GM13976 (cell line): ENCODE data around the gene RRP1B.

Experiments used
- DNase-seq: peaks from one replicate; pipeline ENCODE4 v3.0.0; 2012; ENCODE audit warnings: low spot score
- in situ Hi-C: fragments of 300-500 bp; cut with MboI; formaldehyde crosslinking; loops from one replicate; pipeline ENCODE4 v1.12.0; 2022; ENCODE audit warnings: low sequenced_read_pairs, mixed read lengths, inconsistent platforms; ENCODE audit not compliant: unreplicated experiment
- TF ChIP-seq, protein P1 (sequence below): IDR thresholded peaks from 2 replicates; pipeline ENCODE4 v1.5.1; 2012; ENCODE audit warnings: borderline replicate concordance, mild to moderate bottlenecking; ENCODE audit not compliant: insufficient read depth; ENCODE audit errors: extremely low read depth, missing control alignments, control extremely low read depth

RRP1B gene

DNA sequence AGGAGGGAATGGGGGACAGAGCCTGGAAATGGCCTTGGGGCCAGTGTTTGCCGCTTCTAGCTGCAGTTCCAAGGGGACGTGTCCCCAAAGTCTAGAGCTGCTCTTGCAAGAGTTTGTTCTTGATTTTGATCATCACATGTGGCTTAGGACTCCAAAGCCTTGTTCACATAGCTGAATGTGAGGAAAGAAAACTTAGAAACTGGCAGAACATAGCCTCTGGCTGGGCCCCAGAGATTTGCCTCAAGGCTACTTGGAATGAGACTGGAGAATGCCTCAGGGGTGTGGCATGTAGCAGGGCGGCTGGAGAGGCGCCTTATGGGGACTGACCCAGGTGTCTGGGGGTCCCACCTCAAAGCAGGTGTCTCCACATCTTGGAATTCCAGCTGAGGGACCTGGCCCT is 61.8 kb downstream of the RRP1B start:
- TF ChIP-seq, protein P1, sequence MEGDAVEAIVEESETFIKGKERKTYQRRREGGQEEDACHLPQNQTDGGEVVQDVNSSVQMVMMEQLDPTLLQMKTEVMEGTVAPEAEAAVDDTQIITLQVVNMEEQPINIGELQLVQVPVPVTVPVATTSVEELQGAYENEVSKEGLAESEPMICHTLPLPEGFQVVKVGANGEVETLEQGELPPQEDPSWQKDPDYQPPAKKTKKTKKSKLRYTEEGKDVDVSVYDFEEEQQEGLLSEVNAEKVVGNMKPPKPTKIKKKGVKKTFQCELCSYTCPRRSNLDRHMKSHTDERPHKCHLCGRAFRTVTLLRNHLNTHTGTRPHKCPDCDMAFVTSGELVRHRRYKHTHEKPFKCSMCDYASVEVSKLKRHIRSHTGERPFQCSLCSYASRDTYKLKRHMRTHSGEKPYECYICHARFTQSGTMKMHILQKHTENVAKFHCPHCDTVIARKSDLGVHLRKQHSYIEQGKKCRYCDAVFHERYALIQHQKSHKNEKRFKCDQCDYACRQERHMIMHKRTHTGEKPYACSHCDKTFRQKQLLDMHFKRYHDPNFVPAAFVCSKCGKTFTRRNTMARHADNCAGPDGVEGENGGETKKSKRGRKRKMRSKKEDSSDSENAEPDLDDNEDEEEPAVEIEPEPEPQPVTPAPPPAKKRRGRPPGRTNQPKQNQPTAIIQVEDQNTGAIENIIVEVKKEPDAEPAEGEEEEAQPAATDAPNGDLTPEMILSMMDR = no peak
- in situ Hi-C loops = no loop called here
- no peak for DNase-seq

DNA sequence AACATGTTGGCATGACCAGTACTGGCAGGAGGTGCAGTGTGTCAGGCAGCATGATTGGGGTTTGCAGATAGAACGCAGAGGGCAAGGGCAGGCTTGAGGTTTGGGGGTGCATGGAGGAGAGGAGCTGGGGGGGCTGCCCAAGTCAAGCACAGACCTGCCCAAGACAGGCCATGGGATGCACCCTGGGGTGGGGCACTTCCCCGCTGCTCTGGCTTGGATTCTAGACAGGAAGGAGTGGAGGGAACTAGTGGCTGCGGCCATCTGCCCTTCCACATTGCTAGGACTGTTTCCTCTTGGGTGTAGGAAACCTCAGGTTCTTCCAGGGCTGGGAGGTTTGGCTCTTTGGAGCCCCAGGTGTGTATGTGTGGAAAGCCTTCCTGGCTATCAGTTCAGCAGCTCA is 62.6 kb downstream of the RRP1B start:
- in situ Hi-C loops = no loop called here
- TF ChIP-seq, protein P1 = no peak
- no peak for DNase-seq

DNA sequence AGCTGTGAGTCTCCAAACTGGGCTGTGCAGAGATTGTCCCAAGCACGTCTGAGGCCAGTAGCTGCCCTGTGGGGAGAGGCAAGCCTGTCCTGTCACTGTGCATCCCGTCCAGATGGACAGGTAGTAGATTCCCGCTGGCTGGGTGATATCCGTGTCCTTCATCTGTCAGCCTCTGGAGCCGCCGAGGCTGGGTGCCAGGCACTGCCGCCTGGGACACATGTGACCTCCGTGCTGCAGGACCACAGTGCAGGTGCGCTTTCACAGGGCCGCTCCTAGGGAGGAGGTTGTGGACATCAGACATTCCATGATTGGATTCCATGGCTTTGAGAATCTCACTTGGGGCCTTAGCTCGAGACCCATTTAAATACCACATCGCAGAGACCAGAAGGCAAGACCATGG is 64.3 kb downstream of the RRP1B start:
- TF ChIP-seq, protein P1 = no peak
- DNase-seq = no peak
- in situ Hi-C loops = no loop called here

DNA sequence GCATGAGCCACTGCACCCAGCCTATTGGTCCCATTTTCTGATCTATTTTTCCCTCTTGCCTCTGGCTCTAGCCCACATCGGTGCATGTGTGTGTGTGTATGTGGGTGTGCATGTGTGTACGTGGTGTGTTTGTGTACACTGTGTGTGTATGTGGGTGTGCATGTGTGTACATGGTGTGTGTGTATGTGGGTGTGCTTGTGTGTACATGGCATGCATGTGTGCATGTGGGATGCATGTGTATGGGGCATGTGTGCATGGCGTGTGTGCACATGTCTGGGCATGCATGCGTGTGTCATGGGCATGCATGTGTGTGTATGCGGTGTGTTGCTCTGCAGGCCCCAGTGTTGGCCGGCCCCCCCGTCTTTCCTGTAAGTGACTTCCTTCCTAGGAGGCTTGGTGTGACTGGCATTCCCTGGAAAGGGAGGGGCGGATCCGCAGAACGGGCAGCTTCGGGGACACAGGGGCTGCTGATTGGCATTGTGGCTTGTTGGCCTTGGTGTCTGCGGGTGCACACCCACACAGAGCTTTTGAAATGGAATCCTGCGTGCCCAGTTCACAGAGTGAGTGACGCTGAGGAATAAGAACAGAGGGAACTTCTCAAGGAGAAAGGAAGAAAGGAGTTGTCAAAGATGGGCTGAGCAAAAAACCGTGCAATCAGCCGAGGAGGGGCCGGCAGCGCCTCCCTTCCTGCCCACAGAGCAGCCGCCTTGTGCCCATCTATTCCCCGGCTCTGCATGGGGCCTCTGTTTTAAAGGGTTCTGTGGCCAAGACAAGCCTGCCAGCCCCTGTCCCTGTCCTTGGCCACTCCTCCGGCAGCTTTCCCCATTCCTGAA is 67.5 kb downstream of the RRP1B start:
- in situ Hi-C loops = no loop called here
- DNase-seq = no peak
- TF ChIP-seq, protein P1 = no peak

DNA sequence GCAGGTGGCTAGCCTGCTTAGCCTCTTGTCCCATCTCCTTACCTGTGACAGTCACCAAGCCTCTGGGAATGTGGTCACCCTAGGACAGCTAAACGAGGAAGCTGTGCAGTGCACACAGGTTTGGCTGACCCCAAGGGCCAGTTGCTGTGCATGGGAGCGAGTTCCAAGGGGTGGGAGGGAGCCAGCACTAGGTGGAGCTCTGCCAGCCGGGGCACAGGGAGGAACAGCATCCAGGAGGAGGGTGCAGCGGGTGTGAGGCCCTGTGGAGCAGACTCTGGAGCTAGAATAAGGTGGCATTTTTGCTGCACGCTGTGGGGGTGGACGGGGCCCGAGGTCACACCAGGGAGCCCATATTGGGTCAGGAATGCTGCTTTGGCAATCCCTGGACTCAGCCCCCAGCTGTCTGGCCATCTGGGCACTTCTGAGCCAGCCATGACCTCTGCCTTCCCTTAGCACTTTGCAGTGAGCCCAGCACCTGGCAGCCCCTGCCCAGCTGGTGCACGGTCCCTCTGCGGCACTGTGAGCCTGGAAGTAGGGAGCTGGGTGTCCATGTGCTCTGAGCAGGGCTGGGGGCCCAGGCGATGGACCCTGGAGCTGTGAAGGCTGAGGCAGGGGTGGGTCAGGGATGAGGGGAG is 68.3 kb downstream of the RRP1B start:
- TF ChIP-seq, protein P1 = no peak
- no peak for DNase-seq
- in situ Hi-C loops = no loop called here

DNA sequence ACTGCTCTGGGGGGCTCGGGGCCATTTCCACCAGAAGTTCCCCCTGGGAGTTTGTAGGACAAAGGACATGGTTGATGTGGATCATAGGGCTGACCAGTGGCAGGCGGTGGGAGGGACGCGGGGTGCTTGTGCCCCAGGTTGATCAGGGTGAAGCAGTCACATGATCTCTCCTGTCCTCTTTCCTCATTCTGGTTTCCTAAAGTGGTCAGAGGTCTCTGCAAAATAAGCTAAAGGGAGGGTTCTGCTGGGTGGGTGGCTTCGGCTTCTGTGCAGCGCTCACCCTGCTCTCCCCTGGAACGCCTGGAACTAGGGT is 68.8 kb downstream of the RRP1B start:
- TF ChIP-seq, protein P1 = no peak
- in situ Hi-C loops = no loop called here
- no peak for DNase-seq
